OCI-LY3 (cell line): ENCODE results near the gene RALY.

Experiments used
- H2AFZ ChIP-seq: fragments of 200-600, 300-600 bp; shearing (Covaris generic); 2 replicates; pipeline ENCODE4 v1.6.0; 2014; ENCODE audit warnings: antibody characterized with exemption, low read depth, low read length
- H3K27ac ChIP-seq: fragments of 200-600, 300-600 bp; sonication (generic); 2 replicates; pipeline ENCODE4 v1.5.1; 2014; ENCODE audit warnings: mild to moderate bottlenecking, low read length, moderate library complexity, mixed read lengths
- H3K27me3 ChIP-seq: fragments of 200-600, 300-600 bp; sonication (generic); 2 replicates; pipeline ENCODE4 v1.6.1; 2014; ENCODE audit warnings: low read depth, low read length, mixed read lengths
- H3K36me3 ChIP-seq: fragments of 200-600, 300-600 bp; sonication (generic); replicated peaks from 2 replicates; pipeline ENCODE3; 2014; ENCODE audit warnings: low read depth, low read length, mixed read lengths
- H3K4me1 ChIP-seq: fragments of 300-600, 200-600 bp; sonication (generic); 2 replicates; pipeline ENCODE4 v1.6.1; 2014; ENCODE audit warnings: low read length, mixed read lengths
- H3K4me2 ChIP-seq: fragments of 200-600, 300-600 bp; sonication (generic); 2 replicates; pipeline ENCODE4 v1.6.1; 2014; ENCODE audit warnings: low read length, mixed read lengths
- H3K4me3 ChIP-seq: fragments of 300-600, 200-600 bp; sonication (generic); 2 replicates; pipeline ENCODE4 v1.5.1; 2014; ENCODE audit warnings: antibody characterized with exemption, mild to moderate bottlenecking, low read length, moderate library complexity
- H3K79me2 ChIP-seq: fragments of 300-600, 200-600 bp; shearing (Covaris generic); 2 replicates; pipeline ENCODE4 v1.6.1; 2014; ENCODE audit warnings: mild to moderate bottlenecking, low read length, mixed read lengths
- H3K9ac ChIP-seq: fragments of 300-600, 200-600 bp; shearing (Covaris generic); 2 replicates; pipeline ENCODE4 v1.6.0; 2014; ENCODE audit warnings: mild to moderate bottlenecking, low read length, moderate library complexity
- H3K9me3 ChIP-seq: fragments of 200-600, 300-600 bp; shearing (Covaris generic); 2 replicates; pipeline ENCODE4 v1.6.1; 2014; ENCODE audit warnings: low read length, mixed read lengths; ENCODE audit not compliant: insufficient read depth
- H4K20me1 ChIP-seq: fragments of 200-600, 300-600 bp; sonication (generic); 2 replicates; pipeline ENCODE4 v1.6.1; 2016; ENCODE audit warnings: low read length, mixed read lengths; ENCODE audit not compliant: insufficient read depth
- EZH2phosphoT487 ChIP-seq: fragments of 200-600 bp; shearing (Covaris generic); IDR thresholded peaks from 2 replicates; pipeline ENCODE4 v1.6.1; 2018; ENCODE audit warnings: antibody characterized with exemption, mixed run types, low read depth
- TF ChIP-seq, protein P1 (sequence below): fragments of 200-600, 300-600 bp; sonication (generic); IDR thresholded peaks from 2 replicates; pipeline ENCODE4 v1.5.1; 2014; ENCODE audit warnings: antibody characterized with exemption, low read length, low read depth

The RALY gene

DNA sequence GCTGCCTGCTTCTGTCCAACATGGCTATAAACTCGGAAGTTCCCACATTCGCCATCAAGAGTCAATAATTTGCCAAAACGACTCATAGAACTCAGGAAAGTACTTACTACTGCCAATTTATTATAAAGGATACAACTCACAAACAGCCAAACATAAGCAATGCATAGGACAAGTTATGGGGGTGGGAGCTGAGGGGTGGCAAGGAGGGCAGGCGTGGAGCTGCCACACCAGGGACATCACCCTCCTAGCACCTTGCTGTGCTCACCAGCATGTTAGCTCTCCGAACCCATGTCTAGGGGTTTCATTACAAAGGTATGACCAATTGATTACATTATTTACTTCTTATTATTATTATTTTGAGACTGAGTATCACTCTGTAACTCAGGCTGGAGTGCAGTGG lies 106.0 kb downstream of the RALY start:
- no peaks in the 10 kb centered on the region for H3K9me3 ChIP-seq
- peaks cover 88% of the 10 kb centered on the region for H3K36me3 ChIP-seq
- H3K9ac ChIP-seq = no peak overlapping the region
- H4K20me1 ChIP-seq = peaks cover 29% of the 10 kb centered on the region
- H3K27ac ChIP-seq = no peak overlapping the region
- no peaks in the 10 kb centered on the region for H3K27me3 ChIP-seq
- no peak overlapping the region for H2AFZ ChIP-seq
- H3K4me1 ChIP-seq = peaks cover 8% of the 10 kb centered on the region
- no peak overlapping the region for H3K4me2 ChIP-seq
- peaks cover 65% of the 10 kb centered on the region for H3K79me2 ChIP-seq
- no peak for TF ChIP-seq EZH2phosphoT487
- TF ChIP-seq, protein P1, sequence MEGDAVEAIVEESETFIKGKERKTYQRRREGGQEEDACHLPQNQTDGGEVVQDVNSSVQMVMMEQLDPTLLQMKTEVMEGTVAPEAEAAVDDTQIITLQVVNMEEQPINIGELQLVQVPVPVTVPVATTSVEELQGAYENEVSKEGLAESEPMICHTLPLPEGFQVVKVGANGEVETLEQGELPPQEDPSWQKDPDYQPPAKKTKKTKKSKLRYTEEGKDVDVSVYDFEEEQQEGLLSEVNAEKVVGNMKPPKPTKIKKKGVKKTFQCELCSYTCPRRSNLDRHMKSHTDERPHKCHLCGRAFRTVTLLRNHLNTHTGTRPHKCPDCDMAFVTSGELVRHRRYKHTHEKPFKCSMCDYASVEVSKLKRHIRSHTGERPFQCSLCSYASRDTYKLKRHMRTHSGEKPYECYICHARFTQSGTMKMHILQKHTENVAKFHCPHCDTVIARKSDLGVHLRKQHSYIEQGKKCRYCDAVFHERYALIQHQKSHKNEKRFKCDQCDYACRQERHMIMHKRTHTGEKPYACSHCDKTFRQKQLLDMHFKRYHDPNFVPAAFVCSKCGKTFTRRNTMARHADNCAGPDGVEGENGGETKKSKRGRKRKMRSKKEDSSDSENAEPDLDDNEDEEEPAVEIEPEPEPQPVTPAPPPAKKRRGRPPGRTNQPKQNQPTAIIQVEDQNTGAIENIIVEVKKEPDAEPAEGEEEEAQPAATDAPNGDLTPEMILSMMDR = no peak
- H3K4me3 ChIP-seq = no peak overlapping the region

DNA sequence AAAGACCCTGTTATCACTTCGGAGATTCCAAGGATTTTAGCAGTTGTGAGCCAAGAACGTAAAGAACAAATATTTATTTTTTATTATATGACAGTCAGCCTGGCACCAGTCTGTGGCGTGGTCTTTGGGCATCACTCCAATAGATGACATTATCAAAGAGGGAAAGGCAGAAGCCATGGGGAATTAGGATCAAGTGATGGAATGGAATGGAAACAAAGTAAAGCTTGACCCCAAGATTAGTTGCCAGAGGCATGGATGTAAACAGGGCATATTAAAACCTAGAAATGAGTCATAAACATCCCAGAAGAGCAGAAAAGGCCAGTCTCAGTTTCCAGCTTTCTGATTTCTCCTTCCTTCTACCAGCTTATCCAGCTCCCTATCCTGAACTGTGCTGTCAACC lies 106.9 kb downstream of the RALY start:
- Histone ChIP-seq H3K4me2 (no peak overlapping the region), H3K36me3 (peaks cover 90% of the 10 kb centered on the region), H2AFZ (no peak overlapping the region), H3K9me3 (no peaks in the 10 kb centered on the region), H3K9ac (no peak overlapping the region), H3K79me2 (peaks cover 74% of the 10 kb centered on the region), H3K27me3 (no peaks in the 10 kb centered on the region), H3K4me3 (no peak overlapping the region), H3K27ac (no peak overlapping the region), H4K20me1 (peaks cover 38% of the 10 kb centered on the region), H3K4me1 (peaks cover 15% of the 10 kb centered on the region)
- TF ChIP-seq EZH2phosphoT487 = no peak
- TF ChIP-seq, protein P1 = no peak

DNA sequence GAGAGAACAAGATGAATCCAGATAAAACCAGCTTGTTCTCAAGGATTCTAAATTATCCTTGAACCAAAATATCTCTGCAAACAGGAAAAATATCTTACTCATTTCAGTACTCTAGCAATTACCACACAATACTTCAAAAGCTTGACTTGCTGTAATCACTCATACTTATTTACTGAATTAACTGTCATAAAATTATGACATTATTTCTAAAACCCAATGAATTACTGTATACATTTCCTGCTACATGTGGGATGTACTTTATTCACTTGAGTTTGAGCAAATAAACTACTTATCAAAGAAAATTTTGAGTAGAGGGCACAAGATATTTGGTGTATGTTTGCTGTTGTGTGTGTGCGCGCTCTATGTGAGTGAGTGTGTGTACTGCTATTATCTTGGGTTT lies 108.6 kb downstream of the RALY start:
- H3K79me2 ChIP-seq = peaks cover 81% of the 10 kb centered on the region
- no peak overlapping the region for H3K27ac ChIP-seq
- H3K4me3 ChIP-seq = no peak overlapping the region
- H2AFZ ChIP-seq = no peak overlapping the region
- H3K4me1 ChIP-seq = peaks cover 15% of the 10 kb centered on the region
- no peak overlapping the region for H3K9ac ChIP-seq
- no peaks in the 10 kb centered on the region for H3K27me3 ChIP-seq
- no peak overlapping the region for H3K4me2 ChIP-seq
- peaks cover 80% of the 10 kb centered on the region for H3K36me3 ChIP-seq
- no peaks in the 10 kb centered on the region for H3K9me3 ChIP-seq
- peaks cover 54% of the 10 kb centered on the region for H4K20me1 ChIP-seq
- no peak for TF ChIP-seq EZH2phosphoT487
- TF ChIP-seq, protein P1 = no peak

DNA sequence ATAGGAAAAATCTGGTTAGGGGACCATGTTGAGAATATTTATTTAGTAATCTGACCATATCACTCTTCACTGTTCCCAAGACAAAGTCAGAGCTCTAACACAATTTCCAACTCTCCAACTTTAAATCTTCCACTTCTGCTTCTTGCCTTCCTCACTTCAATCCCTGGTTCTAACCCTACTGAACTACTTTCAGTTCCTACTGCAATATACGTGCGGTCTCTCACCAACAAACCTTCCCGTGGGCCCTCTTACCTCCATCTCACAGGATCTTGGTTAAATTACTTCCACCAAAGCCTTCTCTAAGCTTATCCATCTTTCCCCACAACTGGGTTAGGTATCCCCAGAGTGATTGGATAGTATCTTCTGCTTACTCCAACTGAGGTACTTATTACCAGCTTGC lies 110.3 kb downstream of the RALY start:
- Histone ChIP-seq H3K36me3 (peaks cover 79% of the 10 kb centered on the region), H3K27ac (no peak overlapping the region), H4K20me1 (peaks cover 69% of the 10 kb centered on the region), H3K27me3 (no peaks in the 10 kb centered on the region), H3K9ac (no peak overlapping the region), H3K4me1 (peaks cover 27% of the 10 kb centered on the region), H3K4me3 (no peak overlapping the region), H3K9me3 (no peaks in the 10 kb centered on the region), H2AFZ (no peak overlapping the region), H3K79me2 (peaks cover 98% of the 10 kb centered on the region), H3K4me2 (no peak overlapping the region)
- no peak for TF ChIP-seq EZH2phosphoT487
- TF ChIP-seq, protein P1 = no peak
